ENCODE measurements around the gene TSPAN18. TPM values are rescaled to one million over a fixed set of nuclear protein-coding genes. Genes with fewer than 3 reads are reported as not detected.

Gene TSPAN18
- total RNA-seq, 1 experiment from 2014 or later = 18.3 TPM

GRCh38 chr11:44892843-44893242 lies 166.1 kb downstream of the TSPAN18 start (continued):
- TF ChIP-seq REST (IDR thresholded peaks at IDR 0.05; ENCODE audit: low read depth) = no peak
- no peak for TF ChIP-seq EGR1 (IDR thresholded peaks at IDR 0.05; ENCODE audit: low read depth)
- no peak for TF ChIP-seq EZH2 (IDR thresholded peaks at IDR 0.05)
- TF ChIP-seq MAX (IDR thresholded peaks at IDR 0.05) = no peak
- TF ChIP-seq POLR2A (IDR thresholded peaks at IDR 0.05; ENCODE audit: borderline replicate concordance, extremely low read depth, insufficient read depth, insufficient read length) = no peak

GRCh38 chr11:44893308-44893822 lies 166.6 kb downstream of the TSPAN18 start:
- H3K79me2 ChIP-seq (ENCODE audit: insufficient read depth, low read length) = no peaks in the 10 kb centered on the region
- no peaks in the 10 kb centered on the region for H3K9me3 ChIP-seq (ENCODE audit: control insufficient read depth in 1 of 2, insufficient read depth in 1 of 2, low read depth in 1 of 2, low read length in 2 of 2)
- no peaks in the 10 kb centered on the region for H3K36me3 ChIP-seq (ENCODE audit: control insufficient read depth in 1 of 2, insufficient read depth in 2 of 2, low read length in 2 of 2)
- H3K4me2 ChIP-seq (ENCODE audit: low read length) = no peak overlapping the region
- no peak overlapping the region for H3K27ac ChIP-seq (ENCODE audit: low read depth, low read length)
- no peak for ATAC-seq
- no peaks in the 10 kb centered on the region for H3K27me3 ChIP-seq (ENCODE audit: insufficient read depth, low read length)
- H3K9ac ChIP-seq (ENCODE audit: low read length) = no peak overlapping the region
- no peak overlapping the region for H3K4me3 ChIP-seq (replicated peaks in 1 of 2; ENCODE audit: low read depth in 1 of 2, low read length in 2 of 2)
- no TSS peak for BruUV-seq (replicated peaks)
- intact Hi-C loops (cut with micrococcal nuclease) = loop anchor here (5.0 kb wide), 2 partner anchors 116 to 166 kb away; partner anchors contain the start of gene TSPAN18
- POLR2A ChIA-PET = no interaction called here
- H4K20me1 ChIP-seq (ENCODE audit: insufficient read depth) = no peaks in the 10 kb centered on the region
- H2AFZ ChIP-seq (ENCODE audit: low read depth, low read length, poor library complexity, severe bottlenecking) = no peak overlapping the region
- CTCF ChIA-PET = interaction anchor here (0.9 to 2.2 kb wide), 4 partner anchors 17 to 276 kb away, joined by 3 to 10 read pairs (median 5); no protein-coding TSS in a partner anchor
- DNase-seq (ENCODE audit: low read depth, low spot score) = no peak
- TF ChIP-seq ATF3 (IDR thresholded peaks at IDR 0.05) (no peak), ZFX (IDR thresholded peaks at IDR 0.05) (no peak), JUND (IDR thresholded peaks at IDR 0.05) (no peak), EZH2 (IDR thresholded peaks at IDR 0.05) (no peak), TCF7L2 (IDR thresholded peaks at IDR 0.05; ENCODE audit: borderline replicate concordance, extremely low read depth, insufficient read depth, insufficient read length) (no peak)
- H3K4me1 ChIP-seq (ENCODE audit: control insufficient read depth in 1 of 2, insufficient read depth in 2 of 2, low read length in 2 of 2) = no peaks in the 10 kb centered on the region
- no peaks in the 10 kb centered on the region for H3K9me2 ChIP-seq (ENCODE audit: insufficient read depth)
- RAD21 ChIA-PET (ENCODE audit: low non-redundant PET in 1 of 2, low total read pairs in 2 of 2, uncharacterized antibody in 2 of 2, unreplicated experiment in 2 of 2) = no interaction called here

Data from HCT116 (cell line).